Sigmoid colon (tissue), 7 donors: ENCODE data around the gene TNS1. TPM values are rescaled to one million over a fixed set of nuclear protein-coding genes. Genes with fewer than 3 reads are reported as not detected.

Experiments used
- DNase-seq: peaks from one replicate; pipeline ENCODE4 v3.0.0-alpha.2; 2019
- H3K27ac ChIP-seq, 4 donors: fragments of 200-600 bp; sonication (generic); one replicate each; pipeline ENCODE4 v1.5.1; 2016 to 2019; ENCODE audit warnings: mild to moderate bottlenecking in 1 of 4
- H3K27me3 ChIP-seq, 3 donors: fragments of 200-600 bp; sonication (generic); one replicate each; pipeline ENCODE4 v1.5.1; 2019; ENCODE audit warnings: mild to moderate bottlenecking in 1 of 3
- H3K36me3 ChIP-seq, 4 donors: fragments of 200-600 bp; sonication (generic); one replicate each; pipeline ENCODE4 v1.5.1; 2016 to 2019
- H3K4me1 ChIP-seq, 4 donors: fragments of 200-600 bp; sonication (generic); one replicate each; pipeline ENCODE4 v1.5.1; 2017 to 2019
- H3K4me3 ChIP-seq, 4 donors: fragments of 200-600 bp; sonication (generic); one replicate each; pipeline ENCODE4 v1.5.1; 2017 to 2019; ENCODE audit warnings: mild to moderate bottlenecking in 2 of 4, moderate library complexity in 1 of 4
- H3K9me3 ChIP-seq, 4 donors: fragments of 200-600 bp in 3 of 4; sonication (generic) in 3 of 4; one replicate each; pipeline versions ENCODE4 v1.5.1 to v1.6.1; 2013 to 2019
- EP300 ChIP-seq, 4 donors: sonication (generic); formaldehyde crosslinking; IDR thresholded peaks; one replicate each; pipeline ENCODE4 v1.6.1; 2017; ENCODE audit warnings: antibody characterized with exemption in 4 of 4
- POLR2A ChIP-seq, 2 donors: fragments of 450-650 bp; IDR thresholded peaks; one replicate each; pipeline ENCODE4 v1.6.1; 2016; ENCODE audit warnings: antibody characterized with exemption in 2 of 2, mild to moderate bottlenecking in 2 of 2, moderate library complexity in 2 of 2
- POLR2AphosphoS5 ChIP-seq, 4 donors: sonication (generic); formaldehyde crosslinking; IDR thresholded peaks; one replicate each; pipeline ENCODE4 v1.6.1; 2017; ENCODE audit warnings: antibody characterized with exemption in 4 of 4
- WGBS, 2 donors: extraction: QIAGEN DNeasy Blood & Tissue Kit; methylation state at CpG; one replicate each; pipeline ENCODE4 v1.1.7; 2013; 5-methylcytosine and 5-hydroxymethylcytosine counted together
- intact Hi-C: fragments of 100-400 bp; cut with DNase I; formaldehyde crosslinking; loops from one replicate; pipeline ENCODE4 v1.15.1; 2023
- polyA plus RNA-seq, 3 donors: library from polyadenylated mRNA; stranded (reverse); fragments of 200-250 nt; gene quantifications; one replicate each; pipeline ENCODE4 v1.2.3, GENCODE V29; 2013
- total RNA-seq, 4 donors: library from RNA; depleted of rRNA; stranded (reverse); fragments of >200 nt; gene quantifications; one replicate each; pipeline ENCODE4 v1.1.0, GENCODE V29; 2016
- TF ChIP-seq, protein P1 (sequence below), 4 experiments: fragments of 450-650 bp in 3 of 4; fragments of 200-600 bp in 1 of 4; IDR thresholded peaks; one replicate each; pipeline ENCODE4 v1.5.1; 2016 to 2019; ENCODE audit warnings: antibody characterized with exemption in 4 of 4, mild to moderate bottlenecking in 3 of 4, moderate library complexity in 2 of 4
- donor health status: healthy with polysubstance abuse.
- donor health status: Bipolar disorder and iron deficiency.
- donor health status: healthy.

TNS1 gene
- total and polyA plus RNA-seq, 7 donors = 3.7 to 1,607 (median 444) TPM

DNA sequence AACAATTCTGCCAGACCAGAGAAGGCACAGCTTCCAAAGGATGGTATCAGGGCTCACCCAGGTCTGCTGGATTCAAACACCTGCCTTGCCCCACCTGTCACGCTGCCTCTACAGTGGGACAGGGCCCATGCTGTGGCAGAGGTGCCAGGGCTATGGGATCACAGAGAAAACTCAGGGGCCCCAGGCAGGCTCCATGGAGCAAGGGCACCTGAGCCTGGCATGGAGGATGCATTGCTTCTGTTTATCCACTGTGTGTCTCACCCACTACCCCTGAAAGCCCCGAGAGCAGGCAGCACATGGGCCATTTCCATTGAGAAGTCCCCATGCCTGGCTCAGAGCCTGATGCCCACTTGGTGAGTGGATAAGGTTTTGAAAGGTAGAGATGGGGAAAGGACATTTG, 76.0 kb downstream of the TNS1 start:
- H3K36me3 ChIP-seq = peaks cover 0 to 9% (median 0%) of the 10 kb centered on the region in 4 donors
- H3K4me1 ChIP-seq = peaks cover 0 to 100% (median 100%) of the 10 kb centered on the region in 4 donors
- WGBS, 2 donors = 88 to 92% methylated on average over 2 of the region's 2 CpGs
- no peak for DNase-seq
- no peak overlapping the region for H3K4me3 ChIP-seq
- H3K27ac ChIP-seq = peak overlapping the region; percentile 94 to 98 (median 98)
- H3K9me3 ChIP-seq = no peaks in the 10 kb centered on the region
- H3K27me3 ChIP-seq = no peaks in the 10 kb centered on the region
- intact Hi-C loops = no loop called here
- no peak for TF ChIP-seq POLR2AphosphoS5 (IDR thresholded peaks at IDR 0.05)
- TF ChIP-seq EP300 (IDR thresholded peaks at IDR 0.05) = no peak
- TF ChIP-seq POLR2A (IDR thresholded peaks at IDR 0.05) = no peak
- TF ChIP-seq, protein P1, sequence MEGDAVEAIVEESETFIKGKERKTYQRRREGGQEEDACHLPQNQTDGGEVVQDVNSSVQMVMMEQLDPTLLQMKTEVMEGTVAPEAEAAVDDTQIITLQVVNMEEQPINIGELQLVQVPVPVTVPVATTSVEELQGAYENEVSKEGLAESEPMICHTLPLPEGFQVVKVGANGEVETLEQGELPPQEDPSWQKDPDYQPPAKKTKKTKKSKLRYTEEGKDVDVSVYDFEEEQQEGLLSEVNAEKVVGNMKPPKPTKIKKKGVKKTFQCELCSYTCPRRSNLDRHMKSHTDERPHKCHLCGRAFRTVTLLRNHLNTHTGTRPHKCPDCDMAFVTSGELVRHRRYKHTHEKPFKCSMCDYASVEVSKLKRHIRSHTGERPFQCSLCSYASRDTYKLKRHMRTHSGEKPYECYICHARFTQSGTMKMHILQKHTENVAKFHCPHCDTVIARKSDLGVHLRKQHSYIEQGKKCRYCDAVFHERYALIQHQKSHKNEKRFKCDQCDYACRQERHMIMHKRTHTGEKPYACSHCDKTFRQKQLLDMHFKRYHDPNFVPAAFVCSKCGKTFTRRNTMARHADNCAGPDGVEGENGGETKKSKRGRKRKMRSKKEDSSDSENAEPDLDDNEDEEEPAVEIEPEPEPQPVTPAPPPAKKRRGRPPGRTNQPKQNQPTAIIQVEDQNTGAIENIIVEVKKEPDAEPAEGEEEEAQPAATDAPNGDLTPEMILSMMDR (IDR thresholded peaks at IDR 0.05) = no peak

DNA sequence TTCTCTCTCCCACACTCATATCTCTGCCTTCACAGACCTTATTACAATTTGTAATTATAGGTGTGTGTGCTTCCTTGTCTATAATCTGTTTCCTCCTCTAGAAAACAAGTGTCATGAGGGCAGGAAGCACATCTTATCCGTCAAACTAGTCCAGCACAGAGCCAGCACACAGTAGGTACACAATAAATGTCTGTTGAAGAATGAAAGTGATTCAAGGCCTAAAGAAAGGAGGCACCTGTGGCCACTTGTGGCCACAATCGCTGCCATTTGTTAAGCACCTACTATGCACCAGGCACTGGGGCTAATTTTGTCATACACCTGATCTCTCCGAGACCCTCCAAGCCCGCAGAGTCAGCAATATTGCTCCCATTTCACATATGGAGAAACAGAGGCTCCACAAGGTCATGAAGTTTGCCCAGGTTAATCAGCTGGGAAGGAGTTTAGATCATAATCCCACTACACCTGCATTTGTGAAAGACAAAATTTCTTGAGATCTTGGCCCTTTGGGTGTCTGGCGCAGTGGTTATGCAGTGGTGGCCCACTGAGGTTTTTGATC, 78.4 kb downstream of the TNS1 start:
- TF ChIP-seq EP300 (IDR thresholded peaks at IDR 0.05) = no peak
- peak in 1 of 4 donors; percentile 16 for TF ChIP-seq POLR2AphosphoS5 (IDR thresholded peaks at IDR 0.05)
- TF ChIP-seq, protein P1 (IDR thresholded peaks at IDR 0.05) = no peak
- Histone ChIP-seq H3K4me3 (no peak overlapping the region), H3K9me3 (no peaks in the 10 kb centered on the region), H3K27ac (peak overlapping the region; percentile 94 to 98 (median 98)), H3K27me3 (no peaks in the 10 kb centered on the region), H3K4me1 (peaks cover 0 to 100% (median 100%) of the 10 kb centered on the region in 4 donors), H3K36me3 (peaks cover 0 to 13% (median 2%) of the 10 kb centered on the region in 4 donors)
- WGBS, 2 donors = 77 to 91% methylated on average over 5 of the region's 5 CpGs
- intact Hi-C loops = no loop called here
- no peak for DNase-seq

DNA sequence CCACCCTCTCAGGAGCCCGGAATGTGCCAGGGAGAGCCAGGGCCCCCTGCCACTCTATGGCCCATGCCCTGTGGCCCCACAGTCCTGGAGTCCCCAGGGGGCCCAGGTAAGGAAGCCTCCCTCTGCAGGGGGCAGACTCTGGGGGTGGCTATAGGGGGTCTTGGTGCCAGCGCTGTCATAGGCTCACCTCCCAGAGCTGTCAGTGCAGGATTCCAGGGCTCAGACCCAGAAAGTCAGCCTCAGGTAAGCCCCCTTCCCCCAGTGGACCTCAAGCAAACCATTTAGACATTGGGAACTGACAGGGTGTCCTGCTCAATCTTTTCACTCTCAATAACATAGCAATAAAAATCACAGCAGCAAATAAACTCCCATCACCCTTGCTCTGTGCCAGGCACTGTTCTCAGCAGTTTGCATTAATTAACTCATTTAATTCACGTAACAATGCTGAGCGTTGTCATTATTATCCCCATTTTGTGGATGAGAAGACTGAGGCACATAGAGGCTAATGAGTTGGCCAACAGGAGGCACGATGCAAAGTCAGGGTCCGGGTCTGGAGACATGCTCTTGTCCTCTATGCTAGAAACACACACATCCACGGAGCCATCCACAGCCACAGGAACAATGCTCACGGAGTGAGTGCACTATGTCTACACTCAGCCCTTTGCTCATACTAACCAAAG, 79.6 kb downstream of the TNS1 start:
- Histone ChIP-seq H3K27ac (peak overlapping the region; percentile 94 to 98 (median 98)), H3K4me3 (peak overlapping the region in 2 of 4 donors; percentile 16 to 34), H3K36me3 (peaks cover 0 to 20% (median 5%) of the 10 kb centered on the region in 4 donors), H3K9me3 (no peaks in the 10 kb centered on the region), H3K4me1 (peaks cover 0 to 100% (median 100%) of the 10 kb centered on the region in 4 donors), H3K27me3 (no peaks in the 10 kb centered on the region)
- intact Hi-C loops = no loop called here
- TF ChIP-seq, protein P1 (IDR thresholded peaks at IDR 0.05) = no peak
- TF ChIP-seq POLR2A (IDR thresholded peaks at IDR 0.05) (no peak), POLR2AphosphoS5 (IDR thresholded peaks at IDR 0.05) (peak in 1 of 4 donors; percentile 11)
- WGBS, 2 donors = 91 to 93% methylated on average over 8 of the region's 8 CpGs
- DNase-seq = no peak

DNA sequence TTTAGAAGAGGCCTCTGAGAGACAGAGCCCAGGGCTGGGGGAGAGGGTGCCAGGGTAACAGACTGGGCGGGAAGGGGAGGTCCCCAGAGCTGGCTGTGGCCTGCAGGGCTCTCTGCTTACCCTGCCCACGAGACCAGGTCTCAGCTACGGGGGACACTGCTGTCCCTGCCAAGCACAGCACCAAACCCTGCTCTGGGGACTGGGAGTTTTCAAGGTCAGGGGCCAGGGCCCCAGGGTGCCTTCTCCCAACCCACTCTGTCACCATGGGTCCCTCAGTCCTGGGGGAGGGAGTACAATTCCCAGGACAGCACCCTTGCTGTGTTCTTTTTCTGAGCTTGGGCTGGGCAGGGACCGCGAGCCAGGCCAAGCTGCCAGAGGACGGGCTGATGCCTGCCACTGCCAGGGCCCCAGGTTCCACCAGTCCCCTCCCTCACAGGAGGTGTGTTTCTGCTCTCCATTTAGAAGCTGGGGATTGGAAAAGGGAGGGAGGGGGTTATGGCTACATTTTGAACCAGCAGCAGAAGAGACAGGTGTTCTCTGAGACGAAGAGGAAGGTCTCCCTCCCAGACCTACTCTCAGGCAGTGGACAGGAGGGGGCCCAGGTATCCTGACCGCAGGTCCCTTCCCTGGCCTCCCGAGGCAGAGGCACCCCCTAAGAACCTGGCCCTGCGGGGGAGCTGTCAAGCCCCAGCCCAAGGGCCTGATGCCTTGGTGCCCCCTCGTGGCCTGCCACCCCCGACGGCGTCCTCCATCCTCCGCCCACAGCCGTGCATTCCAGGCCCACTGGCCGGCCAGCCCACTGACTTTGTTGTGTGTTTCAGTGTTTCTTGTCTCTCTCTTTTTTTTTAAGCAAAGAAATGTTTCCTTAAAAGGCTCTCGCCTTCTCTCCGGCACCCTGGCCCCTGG, 80.4 kb downstream of the TNS1 start:
- peaks cover 0 to 20% (median 5%) of the 10 kb centered on the region in 4 donors for H3K36me3 ChIP-seq
- TF ChIP-seq, protein P1 (IDR thresholded peaks at IDR 0.05) = no peak
- TF ChIP-seq POLR2A (IDR thresholded peaks at IDR 0.05) (no peak), POLR2AphosphoS5 (IDR thresholded peaks at IDR 0.05) (peak; percentile 56 to 73 (median 59)), EP300 (IDR thresholded peaks at IDR 0.05) (peak in 2 of 4 donors; percentile 54 to 63)
- H3K27ac ChIP-seq = peak overlapping the region; percentile 94 to 98 (median 98)
- WGBS, 2 donors = 82 to 89% methylated on average over 19 of the region's 19 CpGs
- no peaks in the 10 kb centered on the region for H3K27me3 ChIP-seq
- no peaks in the 10 kb centered on the region for H3K9me3 ChIP-seq
- peaks cover 0 to 100% (median 100%) of the 10 kb centered on the region in 4 donors for H3K4me1 ChIP-seq
- peak; percentile 92 for DNase-seq
- peak overlapping the region; percentile 6 to 34 (median 18) for H3K4me3 ChIP-seq
- intact Hi-C loops = no loop called here
